Astrocyte (in vitro differentiated cells and primary cell): ENCODE data around the gene ITGAV. TPM values are rescaled to one million over a fixed set of nuclear protein-coding genes. Genes with fewer than 3 reads are reported as not detected.
A peak's percentile ranks its signal among the peaks of the same experiment; 100 is the strongest.

Experiments
- DNase-seq: peaks from one replicate; pipeline ENCODE4 v3.0.0-alpha.2; 2010; ENCODE audit warnings: low read depth
- FAIRE-seq: peaks from 2 replicates; lab custom pipeline; 2011; peaks lifted over from hg19 to GRCh38; lab: Jason Lieb, UNC
- H2AFZ ChIP-seq: 2 replicates; pipeline ENCODE4 v1.6.0; 2012; ENCODE audit warnings: low read depth, low read length, inconsistent platforms
- H3K27ac ChIP-seq: 2 replicates; pipeline ENCODE4 v1.5.1; 2011; ENCODE audit warnings: low read depth, low read length, inconsistent platforms
- H3K27me3 ChIP-seq: 2 replicates; pipeline ENCODE4 v1.6.0; 2011; ENCODE audit warnings: low read length, inconsistent platforms; ENCODE audit not compliant: insufficient read depth
- H3K36me3 ChIP-seq: 2 replicates; pipeline ENCODE4 v1.5.1; 2011; ENCODE audit warnings: low read length, inconsistent platforms; ENCODE audit not compliant: insufficient read depth
- H3K4me1 ChIP-seq: 2 replicates; pipeline ENCODE4 v1.5.1; 2011; ENCODE audit warnings: low read length, inconsistent platforms; ENCODE audit not compliant: insufficient read depth
- H3K4me2 ChIP-seq: 2 replicates; pipeline ENCODE4 v1.6.0; 2012; ENCODE audit warnings: low read length, inconsistent platforms
- H3K4me3 ChIP-seq: 2 replicates; pipeline ENCODE4 v1.5.1; 2011; ENCODE audit warnings: low read depth, mild to moderate bottlenecking, low read length, inconsistent platforms; ENCODE audit not compliant: insufficient read depth
- H3K79me2 ChIP-seq: 2 replicates; pipeline ENCODE4 v1.6.0; 2012; ENCODE audit warnings: mild to moderate bottlenecking, low read length, inconsistent platforms; ENCODE audit not compliant: insufficient read depth
- H3K9ac ChIP-seq: 2 replicates; pipeline ENCODE4 v1.6.0; 2012; ENCODE audit warnings: mild to moderate bottlenecking, low read length, inconsistent platforms
- H3K9me3 ChIP-seq: 2 replicates; pipeline ENCODE4 v1.5.1; 2012; ENCODE audit warnings: low read depth, mild to moderate bottlenecking, low read length, inconsistent platforms; ENCODE audit not compliant: insufficient read depth
- H4K20me1 ChIP-seq: 2 replicates; pipeline ENCODE4 v1.6.0; 2012; ENCODE audit warnings: low read length, inconsistent platforms; ENCODE audit not compliant: insufficient read depth
- H3K27ac Mint-ChIP-seq: one replicate; pipeline ENCODE4 v1.8.0; 2021; ENCODE audit warnings: mild to moderate bottlenecking, mixed read lengths; ENCODE audit not compliant: unreplicated experiment
- H3K27me3 Mint-ChIP-seq: one replicate; pipeline ENCODE4 v1.8.0; 2021; ENCODE audit warnings: low read depth, mixed read lengths; ENCODE audit not compliant: unreplicated experiment
- H3K36me3 Mint-ChIP-seq: one replicate; pipeline ENCODE4 v1.8.0; 2021; ENCODE audit warnings: low read depth, mixed read lengths; ENCODE audit not compliant: unreplicated experiment
- H3K4me1 Mint-ChIP-seq: one replicate; pipeline ENCODE4 v1.8.0; 2021; ENCODE audit warnings: low read depth, mixed read lengths; ENCODE audit not compliant: unreplicated experiment
- H3K4me3 Mint-ChIP-seq: one replicate; pipeline ENCODE4 v1.8.0; 2021; ENCODE audit warnings: mild to moderate bottlenecking, moderate library complexity, mixed read lengths; ENCODE audit not compliant: unreplicated experiment
- H3K9me3 Mint-ChIP-seq: one replicate; pipeline ENCODE4 v1.8.0; 2021; ENCODE audit warnings: mild to moderate bottlenecking, mixed read lengths; ENCODE audit not compliant: unreplicated experiment
- EZH2 ChIP-seq: IDR thresholded peaks from 2 replicates; pipeline ENCODE4 v1.6.1; 2012; ENCODE audit warnings: mild to moderate bottlenecking, low read length, inconsistent platforms; ENCODE audit not compliant: insufficient read depth
- total RNA-seq: library from RNA; stranded (reverse); gene quantifications from 2 replicates; pipeline ENCODE4 v1.2.1, GENCODE V29; 2021
- TF ChIP-seq, protein P1 (sequence below): IDR thresholded peaks from 2 replicates; pipeline ENCODE4 v1.5.1; 2011; ENCODE audit warnings: low read depth, mild to moderate bottlenecking, inconsistent platforms, low read length, moderate library complexity; ENCODE audit not compliant: insufficient read depth

ITGAV gene
- total RNA-seq, 1 donor from 2014 or later = 661 TPM

DNA sequence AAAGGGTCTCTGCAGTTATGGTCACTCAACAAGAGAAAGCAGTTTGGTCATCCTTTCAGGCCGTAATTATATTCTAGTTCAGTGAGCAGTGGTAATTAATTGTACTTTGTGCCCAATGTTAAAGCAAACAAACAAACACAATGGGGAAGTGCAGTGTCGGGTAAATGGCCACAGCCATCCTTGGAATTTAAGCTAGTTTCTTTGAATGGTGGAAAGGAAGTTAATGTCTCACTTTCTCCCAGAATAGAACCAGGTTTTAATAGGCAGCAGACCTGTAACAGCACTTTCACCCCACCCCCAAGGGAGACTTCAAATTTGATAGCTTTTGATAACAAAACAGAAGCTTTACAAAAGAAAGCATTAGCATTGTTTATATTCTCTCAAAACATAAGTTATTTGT, 20.0 kb upstream of the ITGAV start:
- Histone ChIP-seq H3K79me2 (no peaks in the 10 kb centered on the region), H3K9me3 (no peaks in the 10 kb centered on the region), H3K4me3 (no peak overlapping the region), H3K36me3 (no peaks in the 10 kb centered on the region), H3K27me3 (no peaks in the 10 kb centered on the region), H3K9ac (peak overlapping the region; percentile 11), H3K27ac (peak overlapping the region; percentile 35), H4K20me1 (no peaks in the 10 kb centered on the region), H3K4me2 (peak overlapping the region; percentile 63), H3K4me1 (peaks cover 18% of the 10 kb centered on the region), H2AFZ (peak overlapping the region; percentile 57)
- DNase-seq (peak; percentile 70), FAIRE-seq (no peak)
- peak overlapping the region; percentile 67 for H3K27ac Mint-ChIP-seq
- no peaks in the 10 kb centered on the region for H3K27me3 Mint-ChIP-seq
- no peaks in the 10 kb centered on the region for H3K36me3 Mint-ChIP-seq
- peaks cover 3% of the 10 kb centered on the region for H3K9me3 Mint-ChIP-seq
- no peak overlapping the region for H3K4me3 Mint-ChIP-seq
- peaks cover 22% of the 10 kb centered on the region for H3K4me1 Mint-ChIP-seq
- TF ChIP-seq EZH2 = no peak
- TF ChIP-seq, protein P1, sequence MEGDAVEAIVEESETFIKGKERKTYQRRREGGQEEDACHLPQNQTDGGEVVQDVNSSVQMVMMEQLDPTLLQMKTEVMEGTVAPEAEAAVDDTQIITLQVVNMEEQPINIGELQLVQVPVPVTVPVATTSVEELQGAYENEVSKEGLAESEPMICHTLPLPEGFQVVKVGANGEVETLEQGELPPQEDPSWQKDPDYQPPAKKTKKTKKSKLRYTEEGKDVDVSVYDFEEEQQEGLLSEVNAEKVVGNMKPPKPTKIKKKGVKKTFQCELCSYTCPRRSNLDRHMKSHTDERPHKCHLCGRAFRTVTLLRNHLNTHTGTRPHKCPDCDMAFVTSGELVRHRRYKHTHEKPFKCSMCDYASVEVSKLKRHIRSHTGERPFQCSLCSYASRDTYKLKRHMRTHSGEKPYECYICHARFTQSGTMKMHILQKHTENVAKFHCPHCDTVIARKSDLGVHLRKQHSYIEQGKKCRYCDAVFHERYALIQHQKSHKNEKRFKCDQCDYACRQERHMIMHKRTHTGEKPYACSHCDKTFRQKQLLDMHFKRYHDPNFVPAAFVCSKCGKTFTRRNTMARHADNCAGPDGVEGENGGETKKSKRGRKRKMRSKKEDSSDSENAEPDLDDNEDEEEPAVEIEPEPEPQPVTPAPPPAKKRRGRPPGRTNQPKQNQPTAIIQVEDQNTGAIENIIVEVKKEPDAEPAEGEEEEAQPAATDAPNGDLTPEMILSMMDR = no peak

DNA sequence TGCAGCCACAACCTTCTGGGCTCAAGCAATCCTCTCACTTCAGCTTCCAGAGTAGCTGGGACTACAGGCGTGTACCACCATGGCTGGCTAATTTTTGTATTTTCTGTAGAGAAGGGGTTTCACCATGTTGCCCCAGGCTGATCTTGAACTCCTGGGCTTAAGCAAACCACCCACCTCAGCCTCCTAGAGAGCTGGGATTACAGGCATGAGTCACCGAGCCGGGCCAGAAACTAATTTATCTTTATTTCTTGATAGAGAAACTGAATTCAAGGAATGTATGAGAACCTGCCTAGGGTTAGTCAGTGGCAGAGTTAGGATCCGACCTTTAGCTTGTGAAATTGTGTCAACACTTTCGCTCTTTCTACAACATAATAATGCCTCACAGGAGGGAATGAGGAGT, 19.3 kb upstream of the ITGAV start:
- no peak for TF ChIP-seq EZH2
- peak overlapping the region; percentile 63 for H3K4me2 ChIP-seq
- H3K4me1 Mint-ChIP-seq = peaks cover 27% of the 10 kb centered on the region
- no peaks in the 10 kb centered on the region for H4K20me1 ChIP-seq
- peak overlapping the region; percentile 67 for H3K27ac Mint-ChIP-seq
- H3K9me3 ChIP-seq = no peaks in the 10 kb centered on the region
- no peak overlapping the region for H3K4me3 Mint-ChIP-seq
- H3K27me3 Mint-ChIP-seq = no peaks in the 10 kb centered on the region
- no peaks in the 10 kb centered on the region for H3K79me2 ChIP-seq
- no peak overlapping the region for H2AFZ ChIP-seq
- H3K36me3 ChIP-seq = no peaks in the 10 kb centered on the region
- FAIRE-seq = peak; percentile 45
- H3K27ac ChIP-seq = peak overlapping the region; percentile 35
- peak; percentile 73 for DNase-seq
- H3K4me3 ChIP-seq = no peak overlapping the region
- H3K4me1 ChIP-seq = peaks cover 25% of the 10 kb centered on the region
- no peaks in the 10 kb centered on the region for H3K27me3 ChIP-seq
- peaks cover 3% of the 10 kb centered on the region for H3K9me3 Mint-ChIP-seq
- H3K9ac ChIP-seq = peak overlapping the region; percentile 11
- H3K36me3 Mint-ChIP-seq = no peaks in the 10 kb centered on the region

DNA sequence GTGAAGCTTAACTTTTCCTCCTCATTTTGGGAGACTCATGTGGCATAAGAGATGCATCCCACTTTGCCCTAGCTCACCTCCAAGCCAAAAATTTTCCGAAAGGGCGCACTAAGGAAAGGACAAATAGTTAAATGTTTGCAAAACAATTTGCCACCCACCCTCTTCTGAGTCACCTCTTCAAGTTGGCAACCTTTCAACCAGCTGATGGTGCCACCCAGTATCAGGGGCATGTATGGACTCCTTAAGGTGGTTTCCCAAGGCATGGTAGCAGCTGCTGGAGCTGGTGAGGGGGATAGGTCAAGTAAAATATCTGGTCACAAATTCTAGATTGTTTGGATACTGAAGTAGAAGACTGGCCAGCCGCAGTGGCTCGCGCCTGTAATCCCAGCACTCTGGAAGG, 17.2 kb upstream of the ITGAV start:
- H3K36me3 ChIP-seq = no peaks in the 10 kb centered on the region
- H2AFZ ChIP-seq = no peak overlapping the region
- H3K4me3 ChIP-seq = no peak overlapping the region
- no peak overlapping the region for H3K9ac ChIP-seq
- peak; percentile 41 for FAIRE-seq
- no peak for DNase-seq
- peaks cover 37% of the 10 kb centered on the region for H3K4me1 ChIP-seq
- no peaks in the 10 kb centered on the region for H3K27me3 ChIP-seq
- H4K20me1 ChIP-seq = no peaks in the 10 kb centered on the region
- TF ChIP-seq EZH2 = no peak
- TF ChIP-seq, protein P1 = no peak
- Mint-ChIP-seq H3K4me3 (no peak overlapping the region), H3K27ac (peak overlapping the region; percentile 92), H3K36me3 (no peaks in the 10 kb centered on the region), H3K9me3 (peaks cover 3% of the 10 kb centered on the region), H3K4me1 (peaks cover 42% of the 10 kb centered on the region), H3K27me3 (no peaks in the 10 kb centered on the region)
- H3K79me2 ChIP-seq = no peaks in the 10 kb centered on the region
- no peak overlapping the region for H3K4me2 ChIP-seq
- H3K9me3 ChIP-seq = no peaks in the 10 kb centered on the region
- H3K27ac ChIP-seq = no peak overlapping the region
